ENCODE results near the gene MAP7D2. TPM values are rescaled to one million over a fixed set of nuclear protein-coding genes. Genes with fewer than 3 reads are reported as not detected.

The MAP7D2 gene
- total and polyA plus RNA-seq, 2 experiments from 2014 or later = 0.90 to 1.6 TPM

- H3K27me3 ChIP-seq (ENCODE audit: insufficient read depth) = no peaks in the 10 kb centered on the region
- H3K79me2 ChIP-seq (replicated peaks; ENCODE audit: insufficient read depth) = no peaks in the 10 kb centered on the region
- H3K27ac ChIP-seq (ENCODE audit: low read depth) = no peak overlapping the region
- H3K9me3 Mint-ChIP-seq = no peaks in the 10 kb centered on the region
- no peaks in the 10 kb centered on the region for H4K20me1 ChIP-seq (replicated peaks; ENCODE audit: insufficient read depth)
- H2AFZ ChIP-seq = no peak overlapping the region
- ATAC-seq = no peak
- no peak overlapping the region for H3K4me3 Mint-ChIP-seq
- H3K36me3 ChIP-seq (ENCODE audit: insufficient read depth) = no peaks in the 10 kb centered on the region
- no peak overlapping the region for H3K4me3 ChIP-seq
- no peaks in the 10 kb centered on the region for H3K4me1 ChIP-seq (ENCODE audit: insufficient read depth)
- no peaks in the 10 kb centered on the region for H3K4me1 Mint-ChIP-seq
- DNase-seq (ENCODE audit: low spot score) = no peak
- H3K9me2 ChIP-seq (ENCODE audit: insufficient read depth) = no peaks in the 10 kb centered on the region
- no peaks in the 10 kb centered on the region for H3K36me3 Mint-ChIP-seq (ENCODE audit: low read depth)
- peaks cover 3% of the 10 kb centered on the region for H3K27me3 Mint-ChIP-seq (ENCODE audit: insufficient read depth, low read depth, poor library complexity)
- H3K27ac Mint-ChIP-seq = no peak overlapping the region
- TF ChIP-seq ZNF331 (CRISPR knock-in tag; IDR thresholded peaks at IDR 0.05; ENCODE audit: low read depth) (no peak), CTCF (conservative IDR thresholded peaks at IDR 0.05; ENCODE audit: low read depth in 2 of 2) (no peak), NANOG (IDR thresholded peaks at IDR 0.05; ENCODE audit: borderline replicate concordance) (no peak), STAT1 (IDR thresholded peaks at IDR 0.05; ENCODE audit: unreplicated experiment) (no peak), ZNF114 (CRISPR knock-in tag; IDR thresholded peaks at IDR 0.05) (no peak), ETS1 (IDR thresholded peaks at IDR 0.05) (no peak)
- no peak overlapping the region for H3K4me2 ChIP-seq
- no peaks in the 10 kb centered on the region for H3F3A ChIP-seq (replicated peaks; ENCODE audit: low read depth)
These were observed 69.8 kb downstream of the MAP7D2 start for GRCh38 chrX:20046864-20047263.

GRCh38 chrX:20046223-20046622 lies 70.5 kb downstream of the MAP7D2 start:
- Mint-ChIP-seq H3K4me1 (no peaks in the 10 kb centered on the region), H3K9me3 (no peaks in the 10 kb centered on the region), H3K4me3 (no peak overlapping the region), H3K27me3 (ENCODE audit: insufficient read depth, low read depth, poor library complexity) (peaks cover 3% of the 10 kb centered on the region), H3K27ac (no peak overlapping the region), H3K36me3 (ENCODE audit: low read depth) (no peaks in the 10 kb centered on the region)
- Histone ChIP-seq H3K27ac (ENCODE audit: low read depth) (no peak overlapping the region), H3K4me3 (no peak overlapping the region), H3K79me2 (replicated peaks; ENCODE audit: insufficient read depth) (no peaks in the 10 kb centered on the region), H2AFZ (no peak overlapping the region), H3F3A (replicated peaks; ENCODE audit: low read depth) (no peaks in the 10 kb centered on the region), H3K4me2 (no peak overlapping the region), H3K9me2 (ENCODE audit: insufficient read depth) (no peaks in the 10 kb centered on the region), H3K36me3 (ENCODE audit: insufficient read depth) (no peaks in the 10 kb centered on the region), H3K4me1 (ENCODE audit: insufficient read depth) (no peaks in the 10 kb centered on the region), H4K20me1 (replicated peaks; ENCODE audit: insufficient read depth) (no peaks in the 10 kb centered on the region), H3K27me3 (ENCODE audit: insufficient read depth) (no peaks in the 10 kb centered on the region)
- ATAC-seq = no peak
- no peak for DNase-seq (ENCODE audit: low spot score)
- no peak for TF ChIP-seq JUNB (IDR thresholded peaks at IDR 0.05; ENCODE audit: unreplicated experiment)
- no peak for TF ChIP-seq CREB1 (CRISPR knock-in tag; IDR thresholded peaks at IDR 0.05; ENCODE audit: low read depth)
- no peak for TF ChIP-seq ETS1 (IDR thresholded peaks at IDR 0.05)
- no peak for TF ChIP-seq REST (IDR thresholded peaks at IDR 0.05; ENCODE audit: unreplicated experiment)
- no peak for TF ChIP-seq POLR2AphosphoS5 (IDR thresholded peaks at IDR 0.05; ENCODE audit: low read depth)
- no peak for TF ChIP-seq STAT1 (IDR thresholded peaks at IDR 0.05; ENCODE audit: unreplicated experiment)
- TF ChIP-seq EZH2 (IDR thresholded peaks at IDR 0.05; ENCODE audit: low read depth, unreplicated experiment) = no peak
